Natural killer cell (primary cell): Measurements from ENCODE around the gene BTN2A1. TPM values are rescaled to one million over a fixed set of nuclear protein-coding genes. Genes with fewer than 3 reads are reported as not detected.
A peak's percentile ranks its signal among the peaks of the same experiment; 100 is the strongest.

Source experiments
- ATAC-seq, 3 donors: fragments of 150-1000 bp in 2 of 3; fragments of 200-7000 bp in 1 of 3; cut with Tn5 transposase; 1 replicate in 1 of 3; 2 replicates in 2 of 3; pipeline ENCODE4 v1.10.0; 2021; ENCODE audit warnings: mild to moderate bottlenecking in 2 of 3, moderate library complexity in 2 of 3
- DNase-seq, 2 donors: peaks; one replicate each; pipeline versions ENCODE4 v3.0.0 to v3.0.0-alpha.2; 2013 to 2021; ENCODE audit warnings: mixed read lengths in 1 of 2
- H3K27ac ChIP-seq: one replicate; pipeline ENCODE4 v1.5.1; 2013; ENCODE audit warnings: mild to moderate bottlenecking, low read length
- H3K27me3 ChIP-seq: one replicate; pipeline ENCODE4 v1.6.1; 2013; ENCODE audit warnings: low read length; ENCODE audit not compliant: control insufficient read depth, insufficient read depth
- H3K36me3 ChIP-seq: one replicate; pipeline ENCODE4 v1.6.1; 2013; ENCODE audit warnings: low read length; ENCODE audit not compliant: control insufficient read depth, insufficient read depth
- H3K4me1 ChIP-seq: one replicate; pipeline ENCODE4 v1.6.1; 2013; ENCODE audit warnings: low read length; ENCODE audit not compliant: control insufficient read depth, insufficient read depth
- H3K4me3 ChIP-seq: one replicate; pipeline ENCODE4 v1.5.1; 2013; ENCODE audit warnings: low read length
- H3K9me3 ChIP-seq: one replicate; pipeline ENCODE4 v1.6.1; 2013; ENCODE audit warnings: low read length; ENCODE audit not compliant: control insufficient read depth, insufficient read depth
- H3K27ac Mint-ChIP-seq, 2 donors: one replicate each; pipeline ENCODE4 v1.8.0; 2022; ENCODE audit warnings: mild to moderate bottlenecking in 2 of 2, mixed read lengths in 2 of 2, moderate library complexity in 1 of 2
- H3K27me3 Mint-ChIP-seq, 2 donors: one replicate each; pipeline ENCODE4 v1.8.0; 2022; ENCODE audit warnings: low read depth in 2 of 2, mixed read lengths in 2 of 2
- H3K36me3 Mint-ChIP-seq: one replicate; pipeline ENCODE4 v1.8.0; 2022; ENCODE audit warnings: mixed read lengths
- H3K4me1 Mint-ChIP-seq, 2 donors: one replicate each; pipeline ENCODE4 v1.8.0; 2022; ENCODE audit warnings: mixed read lengths in 2 of 2
- H3K4me3 Mint-ChIP-seq: one replicate; pipeline ENCODE4 v1.8.0; 2022; ENCODE audit warnings: mild to moderate bottlenecking, moderate library complexity, mixed read lengths
- H3K9me3 Mint-ChIP-seq, 2 donors: one replicate each; pipeline ENCODE4 v1.8.0; 2022; ENCODE audit warnings: mixed read lengths in 2 of 2
- WGBS: methylation state at CpG from one replicate; pipeline ENCODE4 v1.1.7; 2013; ENCODE audit warnings: missing lambda C conversion rate; ENCODE audit not compliant: insufficient coverage; 5-methylcytosine and 5-hydroxymethylcytosine counted together
- intact Hi-C: fragments of 100-400 bp; cut with micrococcal nuclease; formaldehyde crosslinking; loops from one replicate; pipeline ENCODE4 v1.14.2; 2022
- total RNA-seq, 4 donors: library from RNA; stranded (reverse); fragments of 120-200 nt in 1 of 4; gene quantifications; one replicate each; pipeline versions ENCODE4 v1.2.3 to v1.2.4, GENCODE V29; 2013 to 2022
- TF ChIP-seq, protein P1 (sequence below): fragments of 200-600 bp; IDR thresholded peaks from one replicate; pipeline ENCODE4 v1.8.0; 2022; ENCODE audit warnings: antibody characterized with exemption

BTN2A1 gene
- total RNA-seq, 3 donors from 2014 or later (not counting 1 experiment from before 2014, with no cell fraction given), result 33.8 to 51.2 (median 43.3) TPM

DNA sequence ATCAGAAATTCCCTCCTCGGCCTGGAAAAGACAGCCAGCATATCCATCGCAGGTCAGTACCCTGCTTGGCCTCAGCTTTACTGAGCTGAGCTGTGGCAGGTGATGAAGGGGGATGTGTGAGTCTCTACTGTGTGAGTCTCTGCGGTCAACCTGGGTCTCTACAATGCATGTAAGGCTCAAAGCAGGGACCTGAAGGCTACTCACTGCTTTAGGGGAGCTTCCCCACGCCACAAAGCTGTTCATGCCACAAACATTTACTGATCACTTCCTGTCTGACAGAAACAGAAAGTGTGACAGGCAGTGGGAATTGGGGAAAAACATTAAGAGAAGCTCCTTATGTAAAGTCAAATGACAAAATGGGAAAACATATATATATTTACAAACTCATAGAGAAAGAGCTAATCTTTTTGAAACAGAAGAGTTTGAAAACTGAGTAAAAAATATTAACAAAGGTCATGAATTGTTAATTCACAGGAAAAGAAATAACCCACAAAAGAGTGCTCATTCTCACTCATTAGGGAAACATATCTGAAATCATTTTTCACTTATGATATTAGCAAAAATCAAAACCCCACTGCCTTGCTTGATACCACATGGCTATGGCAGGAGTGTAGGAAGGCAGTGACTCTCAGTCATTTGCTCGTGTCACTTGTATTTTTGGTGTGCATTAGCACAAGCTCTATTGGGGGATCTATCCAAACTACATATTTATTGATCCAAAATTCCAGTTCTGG is 11.7 kb upstream of the BTN2A1 start:
- Histone ChIP-seq H3K4me3 (no peak overlapping the region), H3K27ac (peak overlapping the region; percentile 9), H3K4me1 (peaks cover 24% of the 10 kb centered on the region), H3K27me3 (no peaks in the 10 kb centered on the region), H3K9me3 (no peaks in the 10 kb centered on the region), H3K36me3 (peaks cover 58% of the 10 kb centered on the region)
- ATAC-seq, result peak; percentile 62 to 69 (median 65)
- H3K27ac Mint-ChIP-seq, result peak overlapping the region; percentile 44 to 67
- no peaks in the 10 kb centered on the region for H3K9me3 Mint-ChIP-seq
- TF ChIP-seq, protein P1, sequence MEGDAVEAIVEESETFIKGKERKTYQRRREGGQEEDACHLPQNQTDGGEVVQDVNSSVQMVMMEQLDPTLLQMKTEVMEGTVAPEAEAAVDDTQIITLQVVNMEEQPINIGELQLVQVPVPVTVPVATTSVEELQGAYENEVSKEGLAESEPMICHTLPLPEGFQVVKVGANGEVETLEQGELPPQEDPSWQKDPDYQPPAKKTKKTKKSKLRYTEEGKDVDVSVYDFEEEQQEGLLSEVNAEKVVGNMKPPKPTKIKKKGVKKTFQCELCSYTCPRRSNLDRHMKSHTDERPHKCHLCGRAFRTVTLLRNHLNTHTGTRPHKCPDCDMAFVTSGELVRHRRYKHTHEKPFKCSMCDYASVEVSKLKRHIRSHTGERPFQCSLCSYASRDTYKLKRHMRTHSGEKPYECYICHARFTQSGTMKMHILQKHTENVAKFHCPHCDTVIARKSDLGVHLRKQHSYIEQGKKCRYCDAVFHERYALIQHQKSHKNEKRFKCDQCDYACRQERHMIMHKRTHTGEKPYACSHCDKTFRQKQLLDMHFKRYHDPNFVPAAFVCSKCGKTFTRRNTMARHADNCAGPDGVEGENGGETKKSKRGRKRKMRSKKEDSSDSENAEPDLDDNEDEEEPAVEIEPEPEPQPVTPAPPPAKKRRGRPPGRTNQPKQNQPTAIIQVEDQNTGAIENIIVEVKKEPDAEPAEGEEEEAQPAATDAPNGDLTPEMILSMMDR, result no peak
- H3K4me3 Mint-ChIP-seq, result no peak overlapping the region
- H3K27me3 Mint-ChIP-seq, result no peaks in the 10 kb centered on the region
- DNase-seq, result peak in 1 of 2 donors; percentile 70
- 91% methylated on average over 4 of the region's 5 CpGs for WGBS
- intact Hi-C loops, result no loop called here
- peaks cover 43% of the 10 kb centered on the region for H3K36me3 Mint-ChIP-seq
- peaks cover 46 to 47% of the 10 kb centered on the region in 2 donors for H3K4me1 Mint-ChIP-seq

DNA sequence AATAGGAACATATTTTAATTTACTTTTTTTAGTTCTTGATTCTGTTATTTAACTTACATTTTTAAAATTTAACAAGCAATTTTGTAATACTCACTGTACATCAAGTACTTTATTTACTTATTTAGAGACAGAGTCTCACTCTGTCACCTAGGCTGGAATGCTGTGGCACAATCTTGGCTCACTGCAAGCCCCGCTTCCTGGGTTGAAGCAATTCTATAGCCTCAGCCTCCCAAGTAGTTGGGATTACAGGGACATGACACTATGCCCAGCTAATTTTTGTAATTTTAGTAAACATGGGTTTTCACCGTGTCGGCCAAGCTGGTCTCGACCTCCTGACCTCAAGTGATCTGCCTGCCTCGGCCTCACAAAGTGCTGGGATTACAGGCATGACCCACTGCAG is 10.5 kb upstream of the BTN2A1 start:
- H3K36me3 ChIP-seq, result peaks cover 63% of the 10 kb centered on the region
- Mint-ChIP-seq H3K36me3 (peaks cover 44% of the 10 kb centered on the region), H3K27me3 (no peaks in the 10 kb centered on the region)

DNA sequence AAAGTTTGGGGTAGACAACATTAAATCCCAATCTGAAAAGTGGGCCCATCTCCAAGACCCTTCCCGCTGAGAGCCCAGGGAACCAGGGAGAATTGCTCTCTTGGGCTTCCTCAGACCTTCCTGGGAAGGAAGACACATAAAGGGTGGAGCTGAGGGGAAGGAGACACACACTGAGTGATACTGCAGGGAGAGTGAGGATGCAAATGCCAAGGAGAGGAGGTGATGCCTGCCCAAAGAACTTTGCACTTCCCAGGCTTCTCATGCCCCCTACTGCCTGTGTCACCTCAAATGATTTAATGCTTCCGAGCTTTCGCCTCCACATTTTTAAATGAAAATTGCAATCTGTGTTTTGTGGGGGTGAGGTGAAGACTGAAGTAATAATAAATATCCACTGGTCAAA is 7.5 kb upstream of the BTN2A1 start:
- H3K36me3 Mint-ChIP-seq, result peaks cover 30% of the 10 kb centered on the region
- H3K4me3 Mint-ChIP-seq, result no peak overlapping the region
- WGBS, result 95% methylated on average over 3 of the region's 3 CpGs
- H3K9me3 Mint-ChIP-seq, result no peaks in the 10 kb centered on the region
- H3K27ac ChIP-seq, result no peak overlapping the region
- intact Hi-C loops, result no loop called here
- no peak for DNase-seq
- no peak overlapping the region for H3K4me3 ChIP-seq
- H3K27ac Mint-ChIP-seq, result peak overlapping the region; percentile 43 to 59
- TF ChIP-seq, protein P1, result no peak
- peaks cover 52% of the 10 kb centered on the region for H3K36me3 ChIP-seq
- H3K4me1 Mint-ChIP-seq, result peaks cover 15 to 18% of the 10 kb centered on the region in 2 donors
- H3K9me3 ChIP-seq, result no peaks in the 10 kb centered on the region
- H3K27me3 ChIP-seq, result no peaks in the 10 kb centered on the region
- no peak for ATAC-seq
- H3K27me3 Mint-ChIP-seq, result no peaks in the 10 kb centered on the region
- peaks cover 12% of the 10 kb centered on the region for H3K4me1 ChIP-seq

More for the DNA sequence above, 10.5 kb upstream of the BTN2A1 start:
- Histone ChIP-seq H3K27me3 (no peaks in the 10 kb centered on the region), H3K4me1 (peaks cover 18% of the 10 kb centered on the region), H3K27ac (no peak overlapping the region), H3K9me3 (no peaks in the 10 kb centered on the region), H3K4me3 (no peak overlapping the region)
- no peak for DNase-seq
- Mint-ChIP-seq H3K4me3 (no peak overlapping the region), H3K9me3 (no peaks in the 10 kb centered on the region), H3K27ac (no peak overlapping the region), H3K4me1 (peaks cover 38 to 42% of the 10 kb centered on the region in 2 donors)
- TF ChIP-seq, protein P1, result no peak
- 98% methylated on average over 5 of the region's 5 CpGs for WGBS
- intact Hi-C loops, result no loop called here
- no peak for ATAC-seq
